GM19455 (cell line): ENCODE measurements around the gene LAD1.

Experiments
- ATAC-seq: cut with Tn5 transposase; IDR thresholded peaks from one replicate; pipeline ENCODE4 v1.9.1; 2021; ENCODE audit not compliant: unreplicated experiment

Gene LAD1

DNA sequence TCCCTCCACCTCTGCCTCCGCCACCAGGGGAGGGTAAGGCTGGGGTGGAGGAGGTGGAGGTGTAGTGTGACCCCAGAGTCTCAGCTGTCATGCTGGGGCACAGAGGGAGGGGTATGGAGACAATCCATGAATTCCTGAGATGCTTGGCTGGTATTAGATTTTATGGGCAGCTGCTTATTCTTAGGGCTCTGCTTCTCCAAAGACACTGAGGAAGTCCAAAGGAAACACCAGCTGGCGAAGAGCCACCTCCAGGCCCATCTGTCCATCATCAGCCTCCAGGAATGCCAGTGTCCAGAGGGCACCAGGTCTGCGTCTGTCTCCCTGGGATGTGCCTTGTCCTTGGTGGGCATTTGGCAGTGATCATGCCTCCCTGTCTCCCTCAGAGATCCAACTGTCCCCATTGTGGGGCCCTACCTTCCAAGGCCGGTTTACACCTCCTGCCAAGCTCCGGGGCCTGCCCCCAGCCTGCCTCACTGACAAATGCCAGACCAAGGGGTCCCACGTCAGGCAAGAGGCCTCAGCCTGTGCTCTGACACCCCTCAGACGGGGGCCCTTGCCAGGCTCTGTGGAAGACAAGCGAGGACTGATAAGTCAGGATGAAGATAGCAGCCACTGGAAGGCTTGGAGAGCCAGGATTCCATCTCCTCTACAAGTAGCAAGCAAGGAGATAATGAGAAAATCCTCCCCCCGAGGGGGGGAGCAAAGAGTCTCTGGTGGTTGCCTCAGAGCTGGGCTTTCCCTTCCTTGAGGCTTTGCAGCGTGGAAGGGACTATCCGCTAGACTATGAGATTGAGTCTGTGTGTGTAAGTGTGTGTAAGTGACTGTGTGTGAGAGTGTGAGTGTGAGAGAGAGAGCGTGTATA is 20.9 kb upstream of the LAD1 start:
- ATAC-seq, result no peak

GRCh38 chr1:201419256-201419655 is 20.1 kb upstream of the LAD1 start:
- no peak for ATAC-seq

GRCh38 chr1:201418461-201418860 is 19.3 kb upstream of the LAD1 start:
- no peak for ATAC-seq

- ATAC-seq, result no peak
Measured at GRCh38 chr1:201414051-201414738, 15.1 kb upstream of the LAD1 start.

GRCh38 chr1:201411292-201411691 is 12.2 kb upstream of the LAD1 start:
- ATAC-seq, result no peak

GRCh38 chr1:201409440-201409839 is 10.3 kb upstream of the LAD1 start:
- ATAC-seq, result no peak

GRCh38 chr1:201408834-201409200 is 9.7 kb upstream of the LAD1 start:
- ATAC-seq, result no peak

GRCh38 chr1:201408176-201408833 is 9.2 kb upstream of the LAD1 start:
- ATAC-seq, result no peak

- no peak for ATAC-seq
Measured at GRCh38 chr1:201406831-201407406, 7.8 kb upstream of the LAD1 start.

DNA sequence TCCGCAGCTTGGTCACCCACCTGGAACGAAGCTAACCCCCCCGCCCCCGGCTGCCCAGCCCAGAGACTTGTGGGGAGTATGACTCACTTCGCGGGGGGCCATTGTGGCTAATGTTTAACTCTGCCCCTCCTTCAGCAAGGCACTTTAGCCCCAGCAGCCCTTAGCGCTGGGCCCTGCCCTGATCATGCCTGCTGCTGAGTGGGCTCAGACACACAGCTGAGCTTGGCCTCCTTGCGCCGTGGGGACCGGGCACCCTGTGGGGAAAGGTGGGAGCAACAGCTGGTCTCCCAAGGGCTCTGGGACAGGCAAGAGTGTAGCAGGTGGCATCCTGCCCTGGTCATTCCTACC is 6.3 kb upstream of the LAD1 start:
- ATAC-seq, result no peak

GRCh38 chr1:201404722-201405483 is 5.8 kb upstream of the LAD1 start:
- ATAC-seq, result no peak

GRCh38 chr1:201404055-201404454 is 4.9 kb upstream of the LAD1 start:
- no peak for ATAC-seq

- ATAC-seq, result no peak
Measured at GRCh38 chr1:201403359-201403758, 4.2 kb upstream of the LAD1 start.

- ATAC-seq, result no peak
Measured at GRCh38 chr1:201401700-201402099, 2.6 kb upstream of the LAD1 start.

DNA sequence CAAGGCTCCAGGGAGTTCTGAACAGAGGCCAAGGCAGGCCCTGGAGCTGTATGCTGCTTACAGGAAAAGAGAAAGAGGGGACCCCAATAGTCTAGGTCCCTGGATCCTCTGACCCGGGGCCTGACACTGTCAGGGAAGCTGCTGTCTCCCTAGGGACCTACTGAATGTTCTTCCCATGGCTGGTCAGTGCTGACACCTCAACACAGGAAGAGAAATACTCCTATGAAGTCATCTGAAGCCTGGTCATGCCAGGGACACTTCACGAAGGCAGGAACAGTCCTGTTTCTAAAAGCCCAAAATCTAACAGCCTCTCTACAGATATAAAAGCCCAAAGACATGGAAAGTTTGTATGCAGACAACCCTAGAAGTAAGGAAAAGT is 1.7 kb upstream of the LAD1 start:
- no peak for ATAC-seq

GRCh38 chr1:201400212-201400851 is 1.2 kb upstream of the LAD1 start:
- no peak for ATAC-seq

DNA sequence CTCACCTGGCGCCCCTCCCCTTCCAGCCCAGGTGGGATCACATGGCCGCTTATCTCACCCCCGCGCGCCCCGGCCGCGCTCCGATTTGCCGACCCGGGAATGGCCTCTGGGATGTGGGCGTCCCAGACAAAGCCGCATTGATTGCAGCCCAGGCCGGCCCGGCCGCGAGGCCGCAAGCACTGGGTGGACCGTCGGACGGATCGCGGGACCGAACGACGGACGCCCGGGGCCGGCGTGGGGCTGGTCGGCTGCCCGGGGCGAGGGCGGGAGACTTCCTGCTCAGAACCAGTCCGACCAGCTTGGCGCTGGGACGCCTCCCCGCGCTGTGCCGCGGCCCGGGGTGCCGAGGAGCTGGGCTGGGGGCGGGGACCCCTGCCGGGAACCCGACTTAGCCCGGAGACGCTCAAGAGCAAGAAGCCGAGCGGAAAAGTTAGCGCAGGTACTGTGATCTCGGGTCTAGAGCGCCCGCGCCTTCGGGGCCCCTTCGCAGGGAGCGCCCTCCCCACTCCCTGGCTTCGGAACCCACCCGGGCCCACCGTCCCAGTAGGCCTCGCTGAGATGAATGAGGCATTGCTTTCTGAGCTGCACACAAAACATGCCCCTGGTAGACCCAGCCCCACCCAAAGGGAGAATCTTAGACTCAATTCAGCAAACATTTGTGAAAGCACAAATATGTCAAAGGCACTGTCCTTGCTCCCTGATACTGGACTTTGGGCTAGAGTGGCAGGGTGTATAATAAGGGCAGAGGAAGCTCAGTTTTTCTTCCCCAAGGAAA is 415 bp upstream of the LAD1 start:
- ATAC-seq, result no peak

GRCh38 chr1:201397675-201398074 is 1.4 kb downstream of the LAD1 start:
- no peak for ATAC-seq

GRCh38 chr1:201396861-201397464 is 2.2 kb downstream of the LAD1 start:
- ATAC-seq, result no peak
